H9 (cell line): Measurements from ENCODE around the gene LRRFIP2. TPM values are rescaled to one million over a fixed set of nuclear protein-coding genes. Genes with fewer than 3 reads are reported as not detected.

Experiments
- DNase-seq: peaks from one replicate; pipeline ENCODE4 v3.0.0-alpha.2; 2017
- H2AFZ ChIP-seq: one replicate; pipeline ENCODE4 v1.6.1; 2013; ENCODE audit warnings: mild to moderate bottlenecking, low read length, control low read depth, moderate library complexity
- H2AK5ac ChIP-seq: 2 replicates; pipeline ENCODE4 v1.6.1; 2013; ENCODE audit warnings: low read length, control low read depth, mixed read lengths; ENCODE audit not compliant: insufficient read length
- H2BK120ac ChIP-seq: one replicate; pipeline ENCODE4 v1.6.1; 2013; ENCODE audit warnings: low read depth, mild to moderate bottlenecking, low read length, control low read depth, inconsistent platforms; ENCODE audit not compliant: poor library complexity, severe bottlenecking
- H2BK12ac ChIP-seq: 2 replicates; pipeline ENCODE4 v1.6.1; 2013; ENCODE audit warnings: low read length, control low read depth, mixed read lengths, low read depth; ENCODE audit not compliant: insufficient read length
- H2BK15ac ChIP-seq: 2 replicates; pipeline ENCODE4 v1.6.1; 2013; ENCODE audit warnings: low read depth, low read length, control low read depth
- H2BK20ac ChIP-seq: one replicate; pipeline ENCODE4 v1.6.1; 2013; ENCODE audit warnings: low read depth, mild to moderate bottlenecking, low read length, control low read depth, inconsistent platforms; ENCODE audit not compliant: poor library complexity, severe bottlenecking
- H2BK5ac ChIP-seq: 2 replicates; pipeline ENCODE4 v1.6.1; 2013; ENCODE audit warnings: low read length, control low read depth, mixed read lengths; ENCODE audit not compliant: insufficient read length
- H3K14ac ChIP-seq: 2 replicates; pipeline ENCODE4 v1.6.1; 2013; ENCODE audit warnings: low read length, control low read depth; ENCODE audit not compliant: insufficient read depth
- H3K18ac ChIP-seq: 2 replicates; pipeline ENCODE4 v1.6.1; 2013; ENCODE audit warnings: low read depth, mild to moderate bottlenecking, mixed read lengths, low read length, control low read depth; ENCODE audit not compliant: insufficient read length
- H3K23ac ChIP-seq: 2 replicates; pipeline ENCODE4 v1.6.1; 2013; ENCODE audit warnings: low read length, control low read depth, mixed read lengths, low read depth; ENCODE audit not compliant: insufficient read length
- H3K23me2 ChIP-seq: 2 replicates; pipeline ENCODE4 v1.6.1; 2013; ENCODE audit warnings: low read depth, mild to moderate bottlenecking, mixed read lengths, low read length, control low read depth; ENCODE audit not compliant: insufficient read length, poor library complexity, severe bottlenecking
- H3K27ac ChIP-seq: 2 replicates; pipeline ENCODE4 v1.5.1; 2013; ENCODE audit warnings: low read length, control low read depth, mixed read lengths, low read depth; ENCODE audit not compliant: insufficient read length
- H3K27me3 ChIP-seq: 2 replicates; pipeline ENCODE4 v1.6.1; 2013; ENCODE audit warnings: low read length, control low read depth, inconsistent platforms; ENCODE audit not compliant: insufficient read depth
- H3K4ac ChIP-seq: 2 replicates; pipeline ENCODE4 v1.6.1; 2013; ENCODE audit warnings: low read depth, mild to moderate bottlenecking, control low read depth, inconsistent platforms, low read length, moderate library complexity
- H3K4me1 ChIP-seq: 2 replicates; pipeline ENCODE4 v1.6.1; 2013; ENCODE audit warnings: low read length, control low read depth, inconsistent platforms; ENCODE audit not compliant: insufficient read depth
- H3K4me2 ChIP-seq: 2 replicates; pipeline ENCODE4 v1.6.1; 2013; ENCODE audit warnings: low read length, control low read depth, mixed read lengths; ENCODE audit not compliant: insufficient read length, insufficient read depth
- H3K56ac ChIP-seq: 2 replicates; pipeline ENCODE4 v1.6.1; 2013; ENCODE audit warnings: low read depth, mild to moderate bottlenecking, mixed read lengths, low read length, control low read depth; ENCODE audit not compliant: insufficient read length
- H3K79me1 ChIP-seq: 2 replicates; pipeline ENCODE4 v1.6.1; 2013; ENCODE audit warnings: low read depth, mild to moderate bottlenecking, moderate library complexity, low read length, control low read depth, inconsistent platforms; ENCODE audit not compliant: insufficient read depth, poor library complexity, severe bottlenecking
- H3K79me2 ChIP-seq: 2 replicates; pipeline ENCODE4 v1.6.1; 2013; ENCODE audit warnings: low read length, control low read depth, inconsistent platforms; ENCODE audit not compliant: insufficient read depth
- H3K9ac ChIP-seq: 2 replicates; pipeline ENCODE4 v1.6.1; 2013; ENCODE audit warnings: low read length, control low read depth, mixed read lengths; ENCODE audit not compliant: insufficient read length; ENCODE audit errors: extremely low read depth
- H3K9me3 ChIP-seq: one replicate; pipeline ENCODE4 v1.6.1; 2013; ENCODE audit warnings: low read depth, low read length, inconsistent platforms; ENCODE audit not compliant: control insufficient read depth
- H3T11ph ChIP-seq: one replicate; pipeline ENCODE4 v1.6.1; 2013; ENCODE audit warnings: mild to moderate bottlenecking, low read length, control low read depth, inconsistent platforms
- H4K20me1 ChIP-seq: one replicate; pipeline ENCODE4 v1.6.1; 2013; ENCODE audit not compliant: control insufficient read depth, insufficient read length, insufficient read depth
- H4K5ac ChIP-seq: 2 replicates; pipeline ENCODE4 v1.6.1; 2013; ENCODE audit warnings: low read depth, mild to moderate bottlenecking, mixed read lengths, low read length, control low read depth; ENCODE audit not compliant: insufficient read length
- H4K8ac ChIP-seq: replicated peaks from 2 replicates; pipeline ENCODE4 v1.6.1; 2013; ENCODE audit warnings: low read length, control low read depth, mixed read lengths, low read depth; ENCODE audit not compliant: insufficient read length
- H4K91ac ChIP-seq: 2 replicates; pipeline ENCODE4 v1.6.1; 2013; ENCODE audit warnings: low read depth, mild to moderate bottlenecking, moderate library complexity, mixed read lengths, low read length, control low read depth; ENCODE audit not compliant: insufficient read length
- H3K27ac Mint-ChIP-seq, 3 experiments: 2 replicates in 2 of 3; 3 replicates in 1 of 3; pipeline ENCODE4 v1.8.0; 2020 to 2021; ENCODE audit warnings: mixed read lengths in 3 of 3, mild to moderate bottlenecking in 1 of 3, moderate library complexity in 1 of 3
- H3K27me3 Mint-ChIP-seq: 2 replicates; pipeline ENCODE4 v1.8.0; 2021; ENCODE audit warnings: low read depth, mild to moderate bottlenecking, moderate library complexity, mixed read lengths
- H3K36me3 Mint-ChIP-seq, 3 experiments: 2 replicates in 2 of 3; 3 replicates in 1 of 3; pipeline ENCODE4 v1.8.0; 2020 to 2021; ENCODE audit warnings: low read depth in 3 of 3, mixed read lengths in 3 of 3; ENCODE audit not compliant: insufficient read depth in 1 of 3
- H3K4me1 Mint-ChIP-seq, 2 experiments: 2 replicates each; pipeline ENCODE4 v1.8.0; 2020; ENCODE audit warnings: mixed read lengths in 2 of 2
- H3K4me3 Mint-ChIP-seq, 2 experiments: 2 replicates in 1 of 2; 3 replicates in 1 of 2; pipeline ENCODE4 v1.8.0; 2020 to 2021; ENCODE audit warnings: mild to moderate bottlenecking in 2 of 2, mixed read lengths in 2 of 2, moderate library complexity in 1 of 2
- H3K9me3 Mint-ChIP-seq, 2 experiments: 2 replicates in 1 of 2; 3 replicates in 1 of 2; pipeline ENCODE4 v1.8.0; 2020; ENCODE audit warnings: mild to moderate bottlenecking in 2 of 2, mixed read lengths in 2 of 2, moderate library complexity in 1 of 2
- WGBS: extraction: QIAGEN DNeasy Blood & Tissue Kit; methylation state at CpG from one replicate; pipeline ENCODE4 v1.1.7; 2013; ENCODE audit warnings: missing lambda C conversion rate, low lambda C conversion rate, mixed read lengths; ENCODE audit not compliant: insufficient read length; ENCODE audit errors: extremely low coverage; 5-methylcytosine and 5-hydroxymethylcytosine counted together
- total RNA-seq: library from RNA; stranded (reverse); gene quantifications from 2 replicates; pipeline ENCODE4 v1.2.1, GENCODE V29; 2021
- TF ChIP-seq, protein P1 (sequence below): fragments of 200-600 bp; sonication (generic); conservative IDR thresholded peaks from 3 replicates; pipeline ENCODE4 v1.8.0; 2021; ENCODE audit warnings: antibody characterized with exemption, mild to moderate bottlenecking

The LRRFIP2 gene
- total RNA-seq, 1 experiment from 2014 or later: 30.7 TPM

DNA sequence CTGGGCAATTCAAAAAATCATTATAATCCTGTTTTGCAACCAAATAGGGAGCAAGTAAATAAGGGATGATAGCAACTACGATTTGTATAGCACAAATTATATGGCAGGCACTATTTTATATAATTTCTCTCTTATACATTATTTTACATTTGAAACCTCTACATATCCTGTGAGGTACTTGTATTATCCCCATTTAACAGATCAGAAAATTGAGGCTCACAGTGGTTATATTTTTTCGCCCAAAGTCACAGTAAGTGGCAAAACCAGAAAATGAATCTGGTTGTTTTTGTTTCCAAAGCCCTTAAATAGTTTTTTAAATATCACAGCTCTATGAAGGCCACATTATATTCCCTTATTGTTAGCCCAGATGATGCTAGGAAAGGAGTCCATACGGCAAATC is 106.8 kb downstream of the LRRFIP2 start:
- Histone ChIP-seq H2BK120ac (no peak overlapping the region), H3K23ac (no peak overlapping the region), H3K4me2 (no peak overlapping the region), H3K79me1 (peaks cover 2% of the 10 kb centered on the region), H3K79me2 (no peaks in the 10 kb centered on the region), H3K56ac (no peak overlapping the region), H3K27me3 (no peaks in the 10 kb centered on the region), H3K9ac (no peak overlapping the region), H2BK20ac (no peak overlapping the region), H2BK15ac (no peak overlapping the region), H3K27ac (no peak overlapping the region), H2AK5ac (no peak overlapping the region), H3K9me3 (no peaks in the 10 kb centered on the region), H4K8ac (no peak overlapping the region), H2BK5ac (no peak overlapping the region), H2BK12ac (no peak overlapping the region), H2AFZ (no peak overlapping the region), H3K14ac (no peak overlapping the region), H3T11ph (no peak overlapping the region), H4K20me1 (no peaks in the 10 kb centered on the region), H3K4me1 (no peaks in the 10 kb centered on the region), H3K18ac (no peak overlapping the region), H4K5ac (no peak overlapping the region), H3K4ac (no peak overlapping the region), H3K23me2 (no peaks in the 10 kb centered on the region), H4K91ac (no peak overlapping the region)
- Mint-ChIP-seq H3K4me1 (no peaks in the 10 kb centered on the region), H3K9me3 (no peaks in the 10 kb centered on the region), H3K27ac (no peak overlapping the region), H3K27me3 (no peaks in the 10 kb centered on the region), H3K4me3 (no peak overlapping the region), H3K36me3 (peaks cover 4 to 17% (median 9%) of the 10 kb centered on the region in 3 experiments; a peak in 5 of 7 replicates)
- TF ChIP-seq, protein P1, sequence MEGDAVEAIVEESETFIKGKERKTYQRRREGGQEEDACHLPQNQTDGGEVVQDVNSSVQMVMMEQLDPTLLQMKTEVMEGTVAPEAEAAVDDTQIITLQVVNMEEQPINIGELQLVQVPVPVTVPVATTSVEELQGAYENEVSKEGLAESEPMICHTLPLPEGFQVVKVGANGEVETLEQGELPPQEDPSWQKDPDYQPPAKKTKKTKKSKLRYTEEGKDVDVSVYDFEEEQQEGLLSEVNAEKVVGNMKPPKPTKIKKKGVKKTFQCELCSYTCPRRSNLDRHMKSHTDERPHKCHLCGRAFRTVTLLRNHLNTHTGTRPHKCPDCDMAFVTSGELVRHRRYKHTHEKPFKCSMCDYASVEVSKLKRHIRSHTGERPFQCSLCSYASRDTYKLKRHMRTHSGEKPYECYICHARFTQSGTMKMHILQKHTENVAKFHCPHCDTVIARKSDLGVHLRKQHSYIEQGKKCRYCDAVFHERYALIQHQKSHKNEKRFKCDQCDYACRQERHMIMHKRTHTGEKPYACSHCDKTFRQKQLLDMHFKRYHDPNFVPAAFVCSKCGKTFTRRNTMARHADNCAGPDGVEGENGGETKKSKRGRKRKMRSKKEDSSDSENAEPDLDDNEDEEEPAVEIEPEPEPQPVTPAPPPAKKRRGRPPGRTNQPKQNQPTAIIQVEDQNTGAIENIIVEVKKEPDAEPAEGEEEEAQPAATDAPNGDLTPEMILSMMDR: no peak
- DNase-seq: no peak
- WGBS: no CpG with 5 or more reads among the region's 3 CpGs
